Natural killer cell treated with Interleukin-12 subunit alpha and Interleukin-12 subunit beta and Interleukin-15 and Interleukin-18, amount 100 ng/mL, for 72 hours (primary cell): ENCODE data around the gene RNU6-1. TPM values are rescaled to one million over a fixed set of nuclear protein-coding genes. Genes with fewer than 3 reads are reported as not detected.

Experiments
- ATAC-seq, 2 donors: fragments of 150-1000 bp; cut with Tn5 transposase in 1 of 2; sonication (Bioruptor Pico), chemical (Tn5 transposase) in 1 of 2; 2 replicates each; pipeline ENCODE4 v1.10.0; 2021
- DNase-seq: peaks from one replicate; pipeline ENCODE4 v3.0.0; 2022; ENCODE audit warnings: low spot score
- H3K27ac Mint-ChIP-seq, 2 donors: 1 replicate in 1 of 2; 2 replicates in 1 of 2; pipeline ENCODE4 v1.8.0; 2022; ENCODE audit warnings: mixed read lengths in 2 of 2, mild to moderate bottlenecking in 1 of 2, moderate library complexity in 1 of 2
- H3K27me3 Mint-ChIP-seq, 2 donors: 1 replicate in 1 of 2; 2 replicates in 1 of 2; pipeline ENCODE4 v1.8.0; 2022; ENCODE audit warnings: mixed read lengths in 2 of 2
- H3K36me3 Mint-ChIP-seq: one replicate; pipeline ENCODE4 v1.8.0; 2022; ENCODE audit warnings: mixed read lengths
- H3K4me1 Mint-ChIP-seq, 2 donors: 1 replicate in 1 of 2; 2 replicates in 1 of 2; pipeline ENCODE4 v1.8.0; 2022; ENCODE audit warnings: low read depth in 2 of 2, mixed read lengths in 2 of 2, mild to moderate bottlenecking in 1 of 2
- H3K4me3 Mint-ChIP-seq: one replicate; pipeline ENCODE4 v1.8.0; 2022; ENCODE audit warnings: mixed read lengths
- H3K9me3 Mint-ChIP-seq: 2 replicates; pipeline ENCODE4 v1.8.0; 2022; ENCODE audit warnings: mixed read lengths
- total RNA-seq, 2 donors: library from RNA; stranded (reverse); gene quantifications; one replicate each; pipeline ENCODE4 v1.2.3, GENCODE V29; 2022

The RNU6-1 gene
- total RNA-seq, 2 donors from 2014 or later = not detected

DNA sequence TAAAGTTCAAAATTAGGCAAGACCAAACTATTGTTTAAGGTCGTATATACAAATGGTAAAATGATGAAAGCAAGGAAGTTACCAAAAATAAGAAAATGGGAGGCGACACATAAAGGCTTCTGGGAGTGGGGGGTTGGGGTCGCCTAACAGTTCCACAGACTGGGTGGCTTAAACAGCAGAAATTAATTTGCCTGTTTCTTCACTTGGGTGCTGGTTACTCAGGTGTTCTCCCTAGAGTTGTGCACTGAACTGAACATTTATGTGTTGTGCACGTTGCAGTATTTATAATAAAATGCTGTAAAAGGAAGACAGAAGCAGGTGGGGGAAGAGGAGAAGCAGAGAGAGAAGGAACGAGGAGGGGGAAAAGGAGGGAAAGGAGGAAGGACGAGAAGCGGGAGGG is 10.5 kb upstream of the RNU6-1 start:
- Mint-ChIP-seq H3K4me1 (peaks cover 3 to 5% of the 10 kb centered on the region in 2 donors), H3K27me3 (peaks cover 25 to 39% of the 10 kb centered on the region in 2 donors), H3K4me3 (no peak overlapping the region), H3K9me3 (no peaks in the 10 kb centered on the region), H3K36me3 (no peaks in the 10 kb centered on the region), H3K27ac (no peak overlapping the region)
- ATAC-seq = no peak
- no peak for DNase-seq

DNA sequence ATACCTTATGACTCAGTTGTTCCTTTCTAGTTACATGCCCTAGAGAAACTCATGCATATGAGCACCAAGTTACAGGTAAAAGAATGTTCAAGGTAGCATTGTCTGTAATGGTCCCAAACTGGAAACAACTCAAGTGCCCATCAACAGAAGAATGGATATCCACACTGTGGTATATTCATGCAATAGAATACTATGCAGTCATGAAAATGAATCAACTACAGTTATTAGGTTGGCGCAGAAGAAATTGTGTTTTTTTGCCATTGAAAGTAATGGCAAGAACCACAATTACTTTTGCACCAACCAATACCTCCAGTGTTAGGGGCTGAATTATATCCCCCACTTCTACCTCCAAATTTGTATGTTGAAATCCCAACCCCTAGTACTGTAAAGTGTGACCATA is 9.7 kb upstream of the RNU6-1 start:
- no peak for ATAC-seq
- no peak for DNase-seq
- H3K9me3 Mint-ChIP-seq = no peaks in the 10 kb centered on the region
- H3K36me3 Mint-ChIP-seq = no peaks in the 10 kb centered on the region
- H3K4me3 Mint-ChIP-seq = no peak overlapping the region
- H3K27me3 Mint-ChIP-seq = peaks cover 25 to 39% of the 10 kb centered on the region in 2 donors
- H3K27ac Mint-ChIP-seq = no peak overlapping the region
- peaks cover 3 to 5% of the 10 kb centered on the region in 2 donors for H3K4me1 Mint-ChIP-seq

GRCh38 chr15:67845974-67846373 is 6.1 kb upstream of the RNU6-1 start:
- H3K9me3 Mint-ChIP-seq = no peaks in the 10 kb centered on the region
- DNase-seq (no peak), ATAC-seq (no peak)
- H3K4me3 Mint-ChIP-seq = no peak overlapping the region
- H3K27ac Mint-ChIP-seq = no peak overlapping the region
- peaks cover 4 to 6% of the 10 kb centered on the region in 2 donors for H3K4me1 Mint-ChIP-seq
- H3K27me3 Mint-ChIP-seq = peaks cover 19 to 32% of the 10 kb centered on the region in 2 donors
- no peaks in the 10 kb centered on the region for H3K36me3 Mint-ChIP-seq

DNA sequence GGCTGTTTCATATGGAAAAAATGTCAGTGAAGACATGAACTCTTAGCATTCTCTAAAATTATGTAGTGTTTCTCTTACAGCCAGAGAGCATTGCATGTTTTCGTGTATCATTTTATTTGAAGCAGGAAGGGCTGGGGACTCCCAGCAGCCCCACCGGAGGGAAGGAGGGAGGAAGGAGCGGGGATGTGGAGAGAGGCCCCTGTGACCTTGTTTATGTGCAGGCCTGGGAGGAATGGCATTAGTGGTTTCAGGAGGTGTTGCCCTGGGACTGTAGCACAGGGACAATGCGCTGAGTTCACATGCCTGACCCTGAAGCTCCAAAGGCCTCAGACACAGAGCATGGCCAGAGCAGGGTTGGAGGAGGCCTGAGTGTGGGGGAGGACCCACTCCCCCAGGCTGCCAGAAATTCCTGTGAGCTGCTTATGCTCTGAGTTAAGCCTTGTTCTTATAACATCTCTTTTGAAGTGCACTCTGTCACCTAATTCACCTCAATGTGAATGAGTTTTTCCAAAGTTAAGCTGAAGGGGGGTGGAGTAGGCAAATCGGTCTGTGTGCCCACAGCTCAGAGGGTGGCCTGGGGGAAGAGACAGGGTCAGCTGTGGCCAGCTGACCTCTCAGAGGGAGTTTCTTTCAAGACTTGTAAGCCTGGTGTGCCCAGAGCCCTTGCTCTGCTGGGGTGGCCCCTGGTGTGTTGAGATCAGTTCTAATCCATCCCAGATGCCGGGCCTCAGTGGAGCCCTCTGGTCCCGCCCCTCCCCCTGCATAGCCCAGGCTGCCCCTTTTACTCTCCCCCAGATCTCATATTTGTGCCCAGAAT is 3.9 kb upstream of the RNU6-1 start:
- no peak for DNase-seq
- Mint-ChIP-seq H3K4me1 (peaks cover 17% of the 10 kb centered on the region in 2 donors), H3K9me3 (no peaks in the 10 kb centered on the region), H3K27me3 (peaks cover 10 to 15% of the 10 kb centered on the region in 2 donors), H3K27ac (no peak overlapping the region), H3K4me3 (no peak overlapping the region), H3K36me3 (no peaks in the 10 kb centered on the region)
- ATAC-seq = no peak

- Mint-ChIP-seq H3K27ac (no peak overlapping the region), H3K36me3 (no peaks in the 10 kb centered on the region), H3K27me3 (peaks cover 6 to 8% of the 10 kb centered on the region in 2 donors), H3K9me3 (no peaks in the 10 kb centered on the region), H3K4me1 (peaks cover 17% of the 10 kb centered on the region in 2 donors), H3K4me3 (no peak overlapping the region)
- DNase-seq (no peak), ATAC-seq (no peak)
Measured at GRCh38 chr15:67843092-67843501, 3.3 kb upstream of the RNU6-1 start.

GRCh38 chr15:67841513-67841762 is 1.6 kb upstream of the RNU6-1 start:
- H3K4me3 Mint-ChIP-seq = peak overlapping the region; percentile 91
- H3K27ac Mint-ChIP-seq = peak overlapping the region; percentile 94 to 99
- H3K36me3 Mint-ChIP-seq = no peaks in the 10 kb centered on the region
- H3K27me3 Mint-ChIP-seq = peaks cover 0 to 5% of the 10 kb centered on the region in 2 donors
- no peaks in the 10 kb centered on the region for H3K9me3 Mint-ChIP-seq
- ATAC-seq (no peak), DNase-seq (no peak)
- H3K4me1 Mint-ChIP-seq = peaks cover 19 to 20% of the 10 kb centered on the region in 2 donors

GRCh38 chr15:67840749-67841512 is 1.1 kb upstream of the RNU6-1 start:
- Mint-ChIP-seq H3K36me3 (no peaks in the 10 kb centered on the region), H3K4me3 (peak overlapping the region; percentile 91), H3K27me3 (peaks cover 0 to 5% of the 10 kb centered on the region in 2 donors), H3K9me3 (no peaks in the 10 kb centered on the region), H3K4me1 (peaks cover 19 to 24% of the 10 kb centered on the region in 2 donors), H3K27ac (peak overlapping the region; percentile 94 to 99)
- DNase-seq (peak; percentile 53), ATAC-seq (no peak)

DNA sequence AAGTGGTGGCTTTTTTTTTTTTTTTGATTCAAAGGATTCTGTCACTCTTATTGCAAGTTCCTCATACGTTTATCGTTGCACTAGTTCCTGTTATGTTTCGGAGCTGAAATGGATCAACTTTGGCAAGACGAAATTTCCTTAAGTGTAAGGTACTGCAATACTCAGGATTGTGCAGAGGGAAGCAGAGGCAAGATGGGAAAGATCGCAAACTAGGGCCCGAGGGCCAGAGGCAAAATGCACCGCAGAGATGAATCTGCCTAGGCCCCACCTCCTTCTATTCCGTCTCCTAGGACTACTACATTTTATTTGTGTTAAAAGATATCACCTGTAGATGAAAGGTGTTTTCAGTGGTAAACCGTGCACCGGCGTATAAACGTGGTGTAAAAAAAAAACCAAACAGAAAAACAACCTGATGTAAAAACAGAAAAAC is 331 bp downstream of the RNU6-1 start:
- no peaks in the 10 kb centered on the region for H3K9me3 Mint-ChIP-seq
- H3K36me3 Mint-ChIP-seq = no peaks in the 10 kb centered on the region
- peak overlapping the region; percentile 91 for H3K4me3 Mint-ChIP-seq
- peaks cover 22 to 35% of the 10 kb centered on the region in 2 donors for H3K4me1 Mint-ChIP-seq
- DNase-seq (no peak), ATAC-seq (peak; percentile 13 to 19)
- H3K27me3 Mint-ChIP-seq = peaks cover 7 to 8% of the 10 kb centered on the region in 2 donors
- H3K27ac Mint-ChIP-seq = peak overlapping the region; percentile 94 to 99

- H3K36me3 Mint-ChIP-seq = no peaks in the 10 kb centered on the region
- DNase-seq (no peak), ATAC-seq (no peak)
- peaks cover 27 to 41% of the 10 kb centered on the region in 2 donors for H3K4me1 Mint-ChIP-seq
- H3K27ac Mint-ChIP-seq = peak overlapping the region; percentile 94 to 99
- H3K27me3 Mint-ChIP-seq = peaks cover 12 to 14% of the 10 kb centered on the region in 2 donors
- no peaks in the 10 kb centered on the region for H3K9me3 Mint-ChIP-seq
- H3K4me3 Mint-ChIP-seq = peak overlapping the region; percentile 91
Measured at GRCh38 chr15:67838789-67839332, 984 bp downstream of the RNU6-1 start.

DNA sequence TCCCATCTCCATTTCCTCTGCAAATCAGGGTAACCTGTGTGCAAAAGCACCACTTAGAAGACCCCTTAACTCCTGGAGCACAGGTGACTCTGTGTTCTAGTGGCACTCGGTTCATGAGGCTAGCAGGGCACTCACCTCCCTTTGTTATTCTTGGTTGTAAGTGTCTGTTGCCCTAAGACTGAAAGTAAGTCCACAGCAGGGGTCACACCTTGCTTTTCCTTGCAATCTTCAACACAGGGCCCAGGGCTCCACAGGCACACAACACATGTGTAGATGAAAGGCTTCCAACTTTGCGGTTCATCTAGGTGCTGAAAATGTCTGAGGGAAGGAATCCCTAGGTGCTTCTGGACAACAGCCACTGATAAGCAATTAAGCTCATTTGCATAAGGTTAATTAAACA is 2.9 kb downstream of the RNU6-1 start:
- Mint-ChIP-seq H3K4me3 (no peak overlapping the region), H3K9me3 (no peaks in the 10 kb centered on the region), H3K4me1 (peaks cover 35 to 52% of the 10 kb centered on the region in 2 donors), H3K27ac (no peak overlapping the region), H3K27me3 (peaks cover 21 to 26% of the 10 kb centered on the region in 2 donors), H3K36me3 (no peaks in the 10 kb centered on the region)
- ATAC-seq = no peak
- no peak for DNase-seq

- Mint-ChIP-seq H3K27ac (peak overlapping the region in 1 of 2 donors; percentile 50), H3K36me3 (no peaks in the 10 kb centered on the region), H3K9me3 (no peaks in the 10 kb centered on the region), H3K27me3 (peaks cover 23 to 30% of the 10 kb centered on the region in 2 donors), H3K4me1 (peaks cover 34 to 52% of the 10 kb centered on the region in 2 donors), H3K4me3 (peak overlapping the region; percentile 80)
- DNase-seq (no peak), ATAC-seq (no peak)
Measured at GRCh38 chr15:67836477-67836876, 3.4 kb downstream of the RNU6-1 start.

DNA sequence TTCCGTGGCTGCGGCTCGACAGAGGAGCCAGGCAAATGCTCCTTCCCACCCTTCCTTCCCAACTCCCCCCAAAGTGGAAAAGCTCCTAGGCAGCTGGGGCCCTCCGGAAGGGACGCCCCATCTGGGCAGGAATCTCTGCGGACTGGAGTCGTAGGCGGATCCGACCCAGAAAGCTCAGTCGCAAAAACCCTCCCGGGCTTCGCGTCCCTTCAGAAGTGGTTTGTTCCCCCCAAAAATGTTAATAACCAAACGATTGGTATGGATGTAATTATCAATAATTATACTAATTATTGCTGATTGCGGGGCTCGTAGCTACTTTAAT is 3.8 kb downstream of the RNU6-1 start:
- Mint-ChIP-seq H3K4me1 (peaks cover 30 to 48% of the 10 kb centered on the region in 2 donors), H3K27me3 (peaks cover 27 to 34% of the 10 kb centered on the region in 2 donors), H3K4me3 (peak overlapping the region; percentile 80), H3K27ac (peak overlapping the region in 1 of 2 donors; percentile 50), H3K9me3 (no peaks in the 10 kb centered on the region), H3K36me3 (no peaks in the 10 kb centered on the region)
- ATAC-seq (no peak), DNase-seq (no peak)

GRCh38 chr15:67835297-67836133 is 4.3 kb downstream of the RNU6-1 start:
- ATAC-seq = no peak
- Mint-ChIP-seq H3K27me3 (peaks cover 33 to 40% of the 10 kb centered on the region in 2 donors), H3K9me3 (no peaks in the 10 kb centered on the region), H3K36me3 (no peaks in the 10 kb centered on the region), H3K27ac (no peak overlapping the region), H3K4me3 (peak overlapping the region; percentile 80), H3K4me1 (peaks cover 28 to 44% of the 10 kb centered on the region in 2 donors)
- DNase-seq = no peak
